Measurements from ENCODE around the gene FFAR4. TPM values are rescaled to one million over a fixed set of nuclear protein-coding genes. Genes with fewer than 3 reads are reported as not detected.

The FFAR4 gene
- total and polyA plus RNA-seq, 2 of the 8 experiments (the other 6 are each of a cell fraction or from before 2014, with no cell fraction given), result not detected

DNA sequence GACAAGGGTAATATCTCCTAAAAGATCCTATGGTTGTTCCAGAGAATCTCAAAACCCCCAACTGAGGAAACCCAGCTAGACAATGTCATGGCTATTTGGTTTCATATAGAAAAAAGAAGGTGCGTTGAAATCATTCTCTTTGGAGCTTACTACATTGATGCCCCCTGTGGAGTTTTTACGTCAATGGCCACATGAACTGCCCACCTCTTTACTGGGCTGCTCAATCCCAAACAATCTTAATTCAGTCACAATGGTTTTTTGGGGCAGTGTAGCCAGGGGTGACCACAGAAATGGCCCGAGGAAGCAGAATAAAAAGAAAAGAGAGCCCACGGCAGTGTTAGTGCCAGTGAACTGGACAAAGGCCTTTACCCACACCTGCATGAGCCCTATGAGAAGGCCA is 26.8 kb downstream of the FFAR4 start (continued):
- TF ChIP-seq ATF2 (IDR thresholded peaks at IDR 0.05; ENCODE audit: low read length), result no peak
- no peak for TF ChIP-seq SP4 (IDR thresholded peaks at IDR 0.05; ENCODE audit: low read length)
- no peak for TF ChIP-seq SUZ12 (IDR thresholded peaks at IDR 0.05; ENCODE audit: low read length)
- TF ChIP-seq CTBP2 (IDR thresholded peaks at IDR 0.05; ENCODE audit: borderline replicate concordance, insufficient read depth, insufficient read length, low read length), result no peak

Measured in H1 (cell line).